Measurements from ENCODE around the gene ATP5F1C.

GRCh38 chr10:7750222-7750621 is 37.8 kb upstream of the ATP5F1C start:
- TF ChIP-seq CTCF (conservative IDR thresholded peaks at IDR 0.05; ENCODE audit: low read depth, low read length), result no peak
- no peak for TF ChIP-seq EZH2phosphoT487 (IDR thresholded peaks at IDR 0.05; ENCODE audit: borderline replicate concordance, low read length)
- no peak for TF ChIP-seq EZH2 (IDR thresholded peaks at IDR 0.05; ENCODE audit: low read length, unreplicated experiment)
